Measurements from ENCODE around the gene FIBP.

GRCh38 chr11:65921876-65922275 lies 33.6 kb upstream of the FIBP start:
- TF ChIP-seq POLR2A (IDR thresholded peaks at IDR 0.05; ENCODE audit: low read depth, low read length) = no peak
- TF ChIP-seq POLR2AphosphoS5 (IDR thresholded peaks at IDR 0.05; ENCODE audit: low read depth, low read length) = no peak

All from GM12892 (cell line).